ENCODE data around the gene PLA2G4D.

- TF ChIP-seq CTCF (conservative IDR thresholded peaks at IDR 0.05; ENCODE audit: low read depth, low read length), result no peak
- no peak for TF ChIP-seq EZH2 (IDR thresholded peaks at IDR 0.05; ENCODE audit: borderline replicate concordance, low read depth, low read length, poor library complexity, severe bottlenecking)
These were observed 56.0 kb downstream of the PLA2G4D start for GRCh38 chr15:42038401-42038800.

Data from A673 (cell line).